PFSK-1 (cell line): ENCODE data around the gene COL24A1.

Source experiments
- FOXP2 ChIP-seq: optimal IDR thresholded peaks from 2 replicates; pipeline ENCODE3; 2011; ENCODE audit warnings: borderline replicate concordance, control low read depth, inconsistent platforms; ENCODE audit not compliant: insufficient read depth; ENCODE audit errors: extremely low read length, extremely low read depth
- POLR2AphosphoS5 ChIP-seq: IDR thresholded peaks from 2 replicates; pipeline ENCODE4 v1.6.1; 2012; ENCODE audit warnings: low read depth, mild to moderate bottlenecking, control low read depth, low read length, moderate library complexity
- REST ChIP-seq, 2 experiments: IDR thresholded peaks; 2 replicates each; pipeline versions ENCODE4 v1.6.1 to v1.8.0; 2011 to 2012; ENCODE audit warnings: low read depth in 2 of 2, low read length in 2 of 2, control low read depth in 1 of 2, inconsistent platforms in 1 of 2, mild to moderate bottlenecking in 1 of 2, moderate library complexity in 1 of 2; ENCODE audit not compliant: insufficient read depth in 1 of 2
- SIN3A ChIP-seq: IDR thresholded peaks from 2 replicates; pipeline ENCODE4 v1.6.1; 2012; ENCODE audit warnings: mild to moderate bottlenecking, low read length, moderate library complexity, borderline replicate concordance; ENCODE audit not compliant: insufficient read depth
- TAF1 ChIP-seq: IDR thresholded peaks from 2 replicates; pipeline ENCODE4 v1.6.1; 2012; ENCODE audit warnings: low read length, control low read depth, borderline replicate concordance; ENCODE audit not compliant: insufficient read depth

The COL24A1 gene

GRCh38 chr1:86197206-86197855 lies 40.8 kb upstream of the COL24A1 start:
- no peak for TF ChIP-seq REST (IDR thresholded peaks at IDR 0.05; ENCODE audit: insufficient read depth in 1 of 2, low read depth in 2 of 2, low read length in 2 of 2)
- TF ChIP-seq TAF1 = no peak

- TF ChIP-seq SIN3A (no peak), REST (IDR thresholded peaks at IDR 0.05; ENCODE audit: insufficient read depth in 1 of 2, low read depth in 2 of 2, low read length in 2 of 2) (no peak), TAF1 (no peak), FOXP2 (no peak), POLR2AphosphoS5 (no peak)
These were observed 38.7 kb upstream of the COL24A1 start for GRCh38 chr1:86195281-86195680.

GRCh38 chr1:86194491-86195034 lies 38.0 kb upstream of the COL24A1 start:
- TF ChIP-seq REST (IDR thresholded peaks at IDR 0.05; ENCODE audit: insufficient read depth in 1 of 2, low read depth in 2 of 2, low read length in 2 of 2) (no peak), SIN3A (no peak), TAF1 (no peak), FOXP2 (no peak), POLR2AphosphoS5 (no peak)

GRCh38 chr1:86192417-86192816 lies 35.8 kb upstream of the COL24A1 start:
- TF ChIP-seq SIN3A (no peak), REST (IDR thresholded peaks at IDR 0.05; ENCODE audit: insufficient read depth in 1 of 2, low read depth in 2 of 2, low read length in 2 of 2) (no peak), TAF1 (no peak), FOXP2 (no peak), POLR2AphosphoS5 (no peak)

GRCh38 chr1:86191958-86192357 lies 35.4 kb upstream of the COL24A1 start:
- TF ChIP-seq POLR2AphosphoS5 = no peak
- TF ChIP-seq TAF1 = no peak
- TF ChIP-seq SIN3A = no peak
- TF ChIP-seq REST (IDR thresholded peaks at IDR 0.05; ENCODE audit: insufficient read depth in 1 of 2, low read depth in 2 of 2, low read length in 2 of 2) = no peak
- no peak for TF ChIP-seq FOXP2
